DND-41 (cell line): Measurements from ENCODE around the gene ZNF735.
"Not testable (repeated sequence)": the region's sequence is repeated elsewhere in the genome, so short reads cannot be mapped to it uniquely, and the experiment has no call there.

Experiments used
- ATAC-seq: fragments of 200-7000 bp; cut with Tn5 transposase; 3 replicates; pipeline ENCODE4 v1.9.1; 2021; ENCODE audit warnings: low read depth; ENCODE audit not compliant: insufficient read depth
- DNase-seq: peaks from one replicate; pipeline ENCODE4 v3.0.0-alpha.2; 2020
- H2AFZ ChIP-seq: 2 replicates; pipeline ENCODE4 v1.6.0; 2012; ENCODE audit warnings: low read depth, low read length
- H3K27ac ChIP-seq: 2 replicates; pipeline ENCODE4 v1.5.1; 2012; ENCODE audit warnings: low read length, inconsistent platforms
- H3K27me3 ChIP-seq: fragments of 200-600 bp; sonication (generic); 2 replicates; pipeline ENCODE4 v1.6.0; 2012; ENCODE audit warnings: low read length, mild to moderate bottlenecking, inconsistent platforms; ENCODE audit not compliant: insufficient read depth, poor library complexity
- H3K36me3 ChIP-seq: 2 replicates; pipeline ENCODE4 v1.5.1; 2012; ENCODE audit warnings: low read length, inconsistent platforms; ENCODE audit not compliant: insufficient read depth
- H3K4me1 ChIP-seq: 2 replicates; pipeline ENCODE4 v1.5.1; 2012; ENCODE audit warnings: mild to moderate bottlenecking, low read length; ENCODE audit not compliant: insufficient read depth
- H3K4me2 ChIP-seq: 2 replicates; pipeline ENCODE4 v1.6.0; 2012; ENCODE audit warnings: mild to moderate bottlenecking, moderate library complexity, low read length, inconsistent platforms; ENCODE audit not compliant: insufficient read depth
- H3K4me3 ChIP-seq, 2 experiments: fragments of 200-600 bp in 1 of 2; shearing (Covaris generic) in 1 of 2; 2 replicates each; pipeline ENCODE4 v1.5.1; 2012 to 2016; ENCODE audit warnings: inconsistent platforms in 2 of 2, low read length in 2 of 2, mild to moderate bottlenecking in 2 of 2, low read depth in 1 of 2, moderate library complexity in 1 of 2
- H3K79me2 ChIP-seq: 2 replicates; pipeline ENCODE4 v1.6.0; 2012; ENCODE audit warnings: low read length, inconsistent platforms; ENCODE audit not compliant: insufficient read depth
- H3K9ac ChIP-seq: 2 replicates; pipeline ENCODE4 v1.6.0; 2012; ENCODE audit warnings: low read depth, mild to moderate bottlenecking, inconsistent platforms, low read length, moderate library complexity
- H3K9me3 ChIP-seq: 2 replicates; pipeline ENCODE4 v1.5.1; 2012; ENCODE audit warnings: low read length, moderate library complexity, mild to moderate bottlenecking, inconsistent platforms; ENCODE audit not compliant: insufficient read depth, severe bottlenecking
- H4K20me1 ChIP-seq: 2 replicates; pipeline ENCODE4 v1.6.0; 2012; ENCODE audit warnings: low read length; ENCODE audit not compliant: insufficient read depth
- EZH2 ChIP-seq: IDR thresholded peaks from 3 replicates; pipeline ENCODE4 v1.6.1; 2012; ENCODE audit warnings: borderline replicate concordance, low read depth, mild to moderate bottlenecking, moderate library complexity, low read length, inconsistent platforms; ENCODE audit not compliant: severe bottlenecking
- TF ChIP-seq, protein P1 (sequence below): IDR thresholded peaks from 2 replicates; pipeline ENCODE4 v1.5.1; 2012; ENCODE audit warnings: borderline replicate concordance, low read length, moderate library complexity, mild to moderate bottlenecking; ENCODE audit not compliant: poor library complexity, severe bottlenecking; ENCODE audit errors: extremely low read depth

Gene ZNF735

DNA sequence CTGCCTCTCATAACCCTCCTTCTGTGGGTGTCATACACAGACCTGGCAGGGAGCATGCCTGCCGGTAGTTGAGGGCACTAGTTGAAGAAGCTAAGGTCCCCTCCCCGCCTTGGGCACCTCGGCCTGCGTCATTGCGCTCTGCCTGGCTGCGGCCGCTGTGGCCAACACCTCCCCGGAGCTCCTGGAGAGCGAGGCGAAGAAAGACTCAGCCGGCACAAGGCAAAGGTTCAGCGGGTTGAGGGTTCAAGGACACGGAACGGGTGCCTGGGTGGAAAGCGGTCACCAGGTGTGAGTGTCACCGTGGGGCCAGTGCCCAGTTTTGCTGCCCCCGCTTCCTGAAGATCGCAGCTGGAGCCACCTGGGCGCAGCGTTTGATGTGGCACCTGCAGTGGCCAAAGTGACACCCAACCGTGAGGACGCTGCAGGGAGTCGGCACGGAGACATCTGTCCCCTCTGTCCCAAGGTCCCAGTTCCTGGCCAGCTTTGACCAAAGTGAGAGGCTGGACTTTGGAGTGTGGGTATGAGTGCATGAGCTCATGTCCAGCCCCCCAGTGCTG, 14.8 kb upstream of the ZNF735 start:
- Histone ChIP-seq H3K79me2 (no peaks in the 10 kb centered on the region), H3K27ac (no peak overlapping the region), H3K9me3 (peaks cover 7% of the 10 kb centered on the region), H3K9ac (no peak overlapping the region), H2AFZ (no peak overlapping the region), H3K27me3 (no peaks in the 10 kb centered on the region), H3K36me3 (no peaks in the 10 kb centered on the region), H3K4me3 (no peak overlapping the region), H4K20me1 (no peaks in the 10 kb centered on the region), H3K4me1 (no peaks in the 10 kb centered on the region), H3K4me2 (no peak overlapping the region)
- ATAC-seq (no peak), DNase-seq (no peak)
- no peak for TF ChIP-seq EZH2
- TF ChIP-seq, protein P1, sequence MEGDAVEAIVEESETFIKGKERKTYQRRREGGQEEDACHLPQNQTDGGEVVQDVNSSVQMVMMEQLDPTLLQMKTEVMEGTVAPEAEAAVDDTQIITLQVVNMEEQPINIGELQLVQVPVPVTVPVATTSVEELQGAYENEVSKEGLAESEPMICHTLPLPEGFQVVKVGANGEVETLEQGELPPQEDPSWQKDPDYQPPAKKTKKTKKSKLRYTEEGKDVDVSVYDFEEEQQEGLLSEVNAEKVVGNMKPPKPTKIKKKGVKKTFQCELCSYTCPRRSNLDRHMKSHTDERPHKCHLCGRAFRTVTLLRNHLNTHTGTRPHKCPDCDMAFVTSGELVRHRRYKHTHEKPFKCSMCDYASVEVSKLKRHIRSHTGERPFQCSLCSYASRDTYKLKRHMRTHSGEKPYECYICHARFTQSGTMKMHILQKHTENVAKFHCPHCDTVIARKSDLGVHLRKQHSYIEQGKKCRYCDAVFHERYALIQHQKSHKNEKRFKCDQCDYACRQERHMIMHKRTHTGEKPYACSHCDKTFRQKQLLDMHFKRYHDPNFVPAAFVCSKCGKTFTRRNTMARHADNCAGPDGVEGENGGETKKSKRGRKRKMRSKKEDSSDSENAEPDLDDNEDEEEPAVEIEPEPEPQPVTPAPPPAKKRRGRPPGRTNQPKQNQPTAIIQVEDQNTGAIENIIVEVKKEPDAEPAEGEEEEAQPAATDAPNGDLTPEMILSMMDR = no peak

DNA sequence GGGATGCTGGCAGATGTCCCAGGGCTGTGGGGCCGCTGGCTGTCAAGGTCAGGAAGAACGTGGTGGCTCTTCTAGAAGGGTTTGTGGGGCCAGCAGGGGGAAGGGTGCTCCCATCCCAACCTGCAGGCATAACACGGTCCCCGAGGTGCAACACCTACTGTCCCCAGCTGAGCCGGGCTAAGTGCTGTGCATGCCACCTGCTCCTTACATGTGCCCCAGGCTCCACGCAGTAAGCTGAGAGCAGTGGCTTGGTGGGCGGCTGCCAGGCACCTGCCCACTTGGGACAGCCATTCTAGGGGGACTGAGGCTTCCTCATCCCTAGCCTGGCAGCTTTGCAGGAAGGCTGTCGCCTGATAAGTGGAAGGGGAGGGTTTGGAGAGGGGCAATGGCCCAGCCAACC, 14.2 kb upstream of the ZNF735 start:
- Histone ChIP-seq H3K27ac (no peak overlapping the region), H3K9ac (no peak overlapping the region), H3K79me2 (no peaks in the 10 kb centered on the region), H3K9me3 (peaks cover 7% of the 10 kb centered on the region), H2AFZ (no peak overlapping the region), H3K4me3 (no peak overlapping the region), H3K27me3 (no peaks in the 10 kb centered on the region), H3K4me2 (no peak overlapping the region), H4K20me1 (no peaks in the 10 kb centered on the region), H3K4me1 (no peaks in the 10 kb centered on the region), H3K36me3 (no peaks in the 10 kb centered on the region)
- no peak for ATAC-seq
- TF ChIP-seq, protein P1 = no peak
- DNase-seq = no peak

DNA sequence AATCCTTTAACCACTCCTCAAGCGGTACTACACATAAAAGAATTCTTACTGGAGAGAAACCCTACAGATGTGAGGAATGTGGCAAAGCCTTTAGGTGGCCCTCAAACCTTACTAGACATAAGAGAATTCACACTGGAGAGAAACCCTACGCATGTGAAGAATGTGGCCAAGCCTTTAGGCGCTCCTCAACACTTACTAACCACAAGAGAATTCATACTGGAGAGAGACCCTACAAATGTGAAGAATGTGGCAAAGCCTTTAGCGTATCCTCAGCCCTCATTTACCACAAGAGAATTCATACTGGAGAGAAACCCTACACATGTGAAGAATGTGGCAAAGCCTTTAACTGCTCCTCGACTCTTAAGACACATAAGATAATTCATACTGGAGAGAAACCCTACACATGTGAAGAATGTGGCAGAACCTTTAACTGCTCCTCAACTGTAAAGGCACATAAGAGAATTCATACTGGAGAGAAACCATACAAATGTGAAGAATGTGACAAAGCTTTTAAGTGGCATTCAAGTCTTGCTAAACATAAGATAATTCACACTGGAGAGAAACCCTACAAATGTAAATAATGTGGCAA, 12.8 kb downstream of the ZNF735 start:
- H3K27me3 ChIP-seq, H2AFZ ChIP-seq, H3K4me3 ChIP-seq, H3K27ac ChIP-seq, ATAC-seq, H3K4me1 ChIP-seq, H3K36me3 ChIP-seq, DNase-seq, H3K9ac ChIP-seq, H3K79me2 ChIP-seq, H3K4me2 ChIP-seq, H4K20me1 ChIP-seq: not testable (repeated sequence)
- H3K9me3 ChIP-seq = peaks cover 33% of the 10 kb centered on the region

DNA sequence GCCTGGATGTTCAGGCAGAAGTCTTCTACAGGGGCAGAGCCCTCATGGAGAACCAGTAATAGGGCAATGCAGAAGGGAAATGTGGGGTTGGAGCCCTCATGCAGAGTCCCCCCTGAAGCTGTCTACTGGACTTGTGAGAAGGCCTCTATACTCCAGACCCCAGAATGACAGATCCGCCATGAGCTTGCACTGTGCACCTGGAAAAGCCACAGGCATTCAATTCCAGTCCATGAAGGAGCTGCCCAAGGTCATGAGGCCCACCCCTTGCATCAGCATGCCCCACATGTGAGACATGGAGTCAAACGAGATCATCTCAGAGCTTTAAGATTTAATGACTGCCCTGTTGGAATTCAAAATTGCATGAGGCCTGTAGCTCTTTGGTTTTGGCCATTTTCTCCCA, 16.4 kb downstream of the ZNF735 start:
- ATAC-seq (no peak), DNase-seq (no peak)
- H3K79me2 ChIP-seq = no peaks in the 10 kb centered on the region
- H3K9me3 ChIP-seq = peaks cover 37% of the 10 kb centered on the region
- H3K36me3 ChIP-seq = no peaks in the 10 kb centered on the region
- H3K9ac ChIP-seq = no peak overlapping the region
- H3K27me3 ChIP-seq = no peaks in the 10 kb centered on the region
- H3K27ac ChIP-seq = no peak overlapping the region
- no peaks in the 10 kb centered on the region for H4K20me1 ChIP-seq
- H3K4me3 ChIP-seq = no peak overlapping the region
- TF ChIP-seq, protein P1 = no peak
- TF ChIP-seq EZH2 = no peak
- H3K4me2 ChIP-seq = no peak overlapping the region
- H3K4me1 ChIP-seq = no peaks in the 10 kb centered on the region
- no peak overlapping the region for H2AFZ ChIP-seq

DNA sequence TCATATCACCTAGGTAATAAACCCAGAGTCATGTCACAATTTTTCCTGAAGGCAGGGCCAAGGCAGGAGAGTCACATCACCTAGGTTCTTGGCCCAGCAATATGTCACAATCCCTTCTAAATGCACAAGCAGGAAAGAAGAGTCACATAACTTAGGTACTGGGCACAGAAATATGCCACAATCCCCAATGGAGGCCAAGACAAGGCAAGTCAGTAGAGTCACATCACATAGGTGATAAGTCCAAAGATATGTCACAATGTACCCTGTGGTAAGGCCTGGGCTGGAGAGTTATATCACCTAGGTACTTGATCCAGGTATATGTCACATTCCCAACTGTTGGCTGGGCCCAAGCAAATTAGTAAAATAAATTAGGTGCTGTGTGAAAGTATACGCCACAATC, 21.2 kb downstream of the ZNF735 start, which contains the start of gene ZNF679:
ZNF679 (plus strand) TSS at position 301 of the 400 bp plus-strand sequence. CDS start 20,644 bp downstream, outside the sequence.
- ATAC-seq = not testable (repeated sequence)

More for the DNA sequence above, 21.2 kb downstream of the ZNF735 start, which contains the start of gene ZNF679:
- H3K79me2 ChIP-seq, H3K4me1 ChIP-seq, DNase-seq, H3K4me3 ChIP-seq, H4K20me1 ChIP-seq, H3K27ac ChIP-seq, H3K4me2 ChIP-seq, H2AFZ ChIP-seq, H3K27me3 ChIP-seq, H3K9ac ChIP-seq, H3K36me3 ChIP-seq: not testable (repeated sequence)
- H3K9me3 ChIP-seq = peaks cover 26% of the 10 kb centered on the region
